AG04450 (cell line): ENCODE measurements around the gene LY9. TPM values are rescaled to one million over a fixed set of nuclear protein-coding genes. Genes with fewer than 3 reads are reported as not detected.

Experiments
- CTCF ChIA-PET: fragments of 300-600, 350-600 bp; formaldehyde crosslinking; extraction: SDS; loops from one replicate; lab custom pipeline; 2022; ENCODE audit warnings: antibody characterized with exemption, inconsistent platforms; lab: Charles Lee
- POLR2A ChIA-PET: fragments of 350-600 bp; formaldehyde crosslinking; extraction: SDS; loops from one replicate; lab custom pipeline; 2021; ENCODE audit warnings: antibody characterized with exemption, inconsistent platforms; lab: Yijun Ruan, JAX
- DNase-seq: peaks from one replicate; pipeline ENCODE4 v3.0.0-alpha.2; 2011; ENCODE audit warnings: low read depth, low spot score
- H3K27ac ChIP-seq: one replicate; pipeline ENCODE4 v1.5.1; 2012; ENCODE audit warnings: low read depth, low read length, control low read depth
- H3K27me3 ChIP-seq: one replicate; pipeline ENCODE4 v1.6.0; 2012; ENCODE audit warnings: low read length; ENCODE audit not compliant: control insufficient read depth, insufficient read depth
- H3K4me3 ChIP-seq: 2 replicates; pipeline ENCODE4 v1.5.1; 2011; ENCODE audit warnings: mild to moderate bottlenecking, low read depth, low read length, control low read depth
- H3K9me3 ChIP-seq: 2 replicates; pipeline ENCODE4 v1.5.1; 2012; ENCODE audit warnings: low read length; ENCODE audit not compliant: control insufficient read depth, insufficient read depth
- polyA plus RNA-seq: library from polyadenylated mRNA; depleted of rRNA; stranded (reverse); fragments of >200 nt; gene quantifications from 2 replicates; pipeline ENCODE4 v1.2.3, GENCODE V29; 2011
- TF ChIP-seq, protein P1 (sequence below): IDR thresholded peaks from 2 replicates; pipeline ENCODE4 v1.5.1; 2011; ENCODE audit warnings: low read depth, low read length, control low read depth, inconsistent platforms

Gene LY9
- polyA plus RNA-seq, 1 experiment, result not detected

DNA sequence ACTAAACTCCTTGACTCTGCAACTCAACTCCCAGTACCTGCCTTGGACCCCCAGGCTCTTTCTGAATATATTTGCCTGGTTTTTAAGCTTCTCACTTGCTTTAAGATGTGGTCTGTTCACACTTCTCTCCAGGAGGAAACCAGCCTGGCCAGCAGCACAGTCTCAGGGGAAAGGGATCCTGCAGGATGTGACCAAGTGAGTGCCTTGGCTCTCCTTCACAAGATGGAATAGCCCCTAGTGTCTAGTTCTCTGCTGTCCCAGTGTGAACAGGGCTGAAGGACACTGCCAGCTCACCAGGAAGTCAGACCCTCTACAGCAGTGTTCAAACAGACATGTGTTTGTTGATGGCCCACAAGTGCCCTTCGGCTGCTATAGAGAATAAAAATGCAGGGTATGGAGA is 33.8 kb downstream of the LY9 start:
- ChIA-PET POLR2A (no interaction called here), CTCF (interaction anchor here (1.3 kb wide), 2 partner anchors 102 to 106 kb away, joined by 4 to 5 read pairs; no protein-coding TSS in a partner anchor)
- no peak for DNase-seq
- TF ChIP-seq, protein P1, sequence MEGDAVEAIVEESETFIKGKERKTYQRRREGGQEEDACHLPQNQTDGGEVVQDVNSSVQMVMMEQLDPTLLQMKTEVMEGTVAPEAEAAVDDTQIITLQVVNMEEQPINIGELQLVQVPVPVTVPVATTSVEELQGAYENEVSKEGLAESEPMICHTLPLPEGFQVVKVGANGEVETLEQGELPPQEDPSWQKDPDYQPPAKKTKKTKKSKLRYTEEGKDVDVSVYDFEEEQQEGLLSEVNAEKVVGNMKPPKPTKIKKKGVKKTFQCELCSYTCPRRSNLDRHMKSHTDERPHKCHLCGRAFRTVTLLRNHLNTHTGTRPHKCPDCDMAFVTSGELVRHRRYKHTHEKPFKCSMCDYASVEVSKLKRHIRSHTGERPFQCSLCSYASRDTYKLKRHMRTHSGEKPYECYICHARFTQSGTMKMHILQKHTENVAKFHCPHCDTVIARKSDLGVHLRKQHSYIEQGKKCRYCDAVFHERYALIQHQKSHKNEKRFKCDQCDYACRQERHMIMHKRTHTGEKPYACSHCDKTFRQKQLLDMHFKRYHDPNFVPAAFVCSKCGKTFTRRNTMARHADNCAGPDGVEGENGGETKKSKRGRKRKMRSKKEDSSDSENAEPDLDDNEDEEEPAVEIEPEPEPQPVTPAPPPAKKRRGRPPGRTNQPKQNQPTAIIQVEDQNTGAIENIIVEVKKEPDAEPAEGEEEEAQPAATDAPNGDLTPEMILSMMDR, result no peak
- no peak overlapping the region for H3K27ac ChIP-seq
- no peaks in the 10 kb centered on the region for H3K9me3 ChIP-seq
- no peaks in the 10 kb centered on the region for H3K27me3 ChIP-seq
- H3K4me3 ChIP-seq, result no peak overlapping the region

DNA sequence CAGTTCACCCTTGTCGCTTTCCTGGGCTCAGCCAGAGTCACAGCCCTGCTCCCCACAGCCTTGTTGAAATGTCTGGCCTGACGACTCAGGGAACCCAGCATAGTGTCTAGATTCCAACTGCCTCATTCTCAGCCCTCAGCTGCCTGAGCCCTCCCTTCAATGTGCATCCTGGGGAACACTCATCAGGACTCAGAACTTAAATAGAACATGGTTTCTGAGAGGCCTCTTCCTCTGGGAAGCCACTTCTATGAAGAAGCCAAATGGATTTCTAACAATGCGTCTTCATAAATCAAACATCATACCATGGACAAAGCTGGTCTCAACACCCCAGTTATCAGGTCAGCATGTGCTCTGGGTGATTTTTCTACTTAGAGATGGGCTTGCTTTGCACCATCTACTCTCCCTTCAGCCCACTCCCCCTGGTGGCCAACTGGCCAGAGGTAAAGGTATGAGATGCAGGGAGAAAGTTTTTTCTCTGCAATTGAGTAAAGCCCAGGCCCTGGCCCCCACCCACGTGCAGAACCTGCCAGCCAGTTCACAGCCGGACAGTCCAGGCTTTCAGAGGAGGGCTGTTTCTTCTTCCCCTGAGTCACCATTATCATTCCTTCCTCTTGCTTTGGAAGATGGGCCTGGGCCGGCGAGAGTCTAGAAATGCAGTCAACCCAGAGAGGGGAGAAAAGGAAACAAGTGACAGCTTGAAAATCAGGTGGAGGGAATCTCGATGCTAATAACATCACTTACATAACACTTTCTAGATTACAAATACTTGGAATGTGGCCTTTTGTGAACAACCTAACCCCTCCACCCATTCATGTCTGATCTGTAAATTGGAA is 34.6 kb downstream of the LY9 start:
- TF ChIP-seq, protein P1, result peak; percentile 63
- no peak for DNase-seq
- Histone ChIP-seq H3K27ac (no peak overlapping the region), H3K9me3 (no peaks in the 10 kb centered on the region), H3K4me3 (no peak overlapping the region), H3K27me3 (no peaks in the 10 kb centered on the region)
- ChIA-PET POLR2A (no interaction called here), CTCF (interaction anchor here (1.3 to 1.7 kb wide), 3 partner anchors 103 to 121 kb away, joined by 4 to 5 read pairs (median 5); no protein-coding TSS in a partner anchor)

DNA sequence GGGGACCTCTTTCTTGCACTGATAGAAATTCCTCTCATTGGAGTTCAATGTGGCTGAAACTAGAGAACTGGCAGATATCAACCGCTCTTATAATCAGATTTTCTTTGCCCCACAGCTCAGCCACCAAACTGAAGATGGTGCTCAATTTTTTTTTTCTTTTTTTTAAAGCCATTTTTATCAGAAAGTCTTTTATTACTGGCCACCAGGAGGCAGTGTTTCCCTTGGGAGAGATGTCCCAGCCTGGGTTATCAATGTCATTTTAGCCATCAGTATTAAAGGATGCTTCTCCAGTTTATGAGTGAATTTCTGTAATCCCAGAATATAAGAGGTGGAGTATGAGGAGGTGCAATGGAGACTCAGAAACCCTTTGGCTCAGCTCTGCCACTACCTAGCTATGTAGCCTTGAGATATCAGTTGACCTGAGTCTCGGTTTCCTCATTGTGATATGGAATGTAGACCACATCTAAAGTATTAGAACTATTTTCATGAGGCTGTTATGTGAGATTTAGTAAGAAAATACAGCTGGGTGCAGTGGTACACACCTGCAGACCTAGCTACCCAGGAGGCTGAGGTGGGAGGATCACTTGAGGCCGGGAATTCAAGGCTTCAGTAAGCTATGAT is 39.1 kb downstream of the LY9 start:
- Histone ChIP-seq H3K4me3 (no peak overlapping the region), H3K27me3 (no peaks in the 10 kb centered on the region), H3K27ac (no peak overlapping the region), H3K9me3 (no peaks in the 10 kb centered on the region)
- TF ChIP-seq, protein P1, result peak; percentile 61
- CTCF ChIA-PET, result interaction anchor here (0.6 to 5.0 kb wide), 13 partner anchors 11 to 312 kb away, joined by 3 to 59 read pairs (median 3); partner anchors contain the start of gene ITLN2
- DNase-seq, result peak; percentile 2
- POLR2A ChIA-PET, result no interaction called here

DNA sequence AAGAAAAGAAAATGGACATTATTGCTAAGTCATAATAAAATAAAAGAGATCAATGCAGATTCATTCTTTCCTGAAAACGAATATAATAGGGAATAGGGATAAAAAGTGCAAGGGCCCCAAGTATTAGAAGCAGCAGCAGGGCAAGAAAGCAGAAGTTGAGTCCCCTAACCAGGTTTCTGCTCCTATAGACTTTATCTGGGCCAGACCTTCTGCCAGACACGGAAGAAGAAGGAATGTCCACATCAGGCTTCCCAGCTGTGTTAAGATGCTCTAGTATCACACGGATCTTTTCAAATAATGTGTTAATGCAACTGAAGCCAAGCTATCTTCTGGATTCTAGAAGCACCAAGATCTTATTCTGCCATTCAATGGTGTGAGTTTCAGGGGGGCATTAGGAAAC is 39.8 kb downstream of the LY9 start:
- DNase-seq, result no peak
- TF ChIP-seq, protein P1, result no peak
- Histone ChIP-seq H3K27ac (no peak overlapping the region), H3K9me3 (no peaks in the 10 kb centered on the region), H3K27me3 (no peaks in the 10 kb centered on the region), H3K4me3 (no peak overlapping the region)
- ChIA-PET CTCF (interaction anchor here (1.0 to 5.0 kb wide), 7 partner anchors 12 to 302 kb away, joined by 3 to 59 read pairs (median 5); partner anchors contain the start of gene ITLN2), POLR2A (no interaction called here)
